H9 (cell line): Measurements from ENCODE around the gene ZNF648. TPM values are rescaled to one million over a fixed set of nuclear protein-coding genes. Genes with fewer than 3 reads are reported as not detected.

Source experiments
- DNase-seq: peaks from one replicate; pipeline ENCODE4 v3.0.0-alpha.2; 2017
- H2AFZ ChIP-seq: one replicate; pipeline ENCODE4 v1.6.1; 2013; ENCODE audit warnings: mild to moderate bottlenecking, low read length, control low read depth, moderate library complexity
- H2AK5ac ChIP-seq: 2 replicates; pipeline ENCODE4 v1.6.1; 2013; ENCODE audit warnings: low read length, control low read depth, mixed read lengths; ENCODE audit not compliant: insufficient read length
- H2BK120ac ChIP-seq: one replicate; pipeline ENCODE4 v1.6.1; 2013; ENCODE audit warnings: low read depth, mild to moderate bottlenecking, low read length, control low read depth, inconsistent platforms; ENCODE audit not compliant: poor library complexity, severe bottlenecking
- H2BK12ac ChIP-seq: 2 replicates; pipeline ENCODE4 v1.6.1; 2013; ENCODE audit warnings: low read length, control low read depth, mixed read lengths, low read depth; ENCODE audit not compliant: insufficient read length
- H2BK15ac ChIP-seq: 2 replicates; pipeline ENCODE4 v1.6.1; 2013; ENCODE audit warnings: low read depth, low read length, control low read depth
- H2BK20ac ChIP-seq: one replicate; pipeline ENCODE4 v1.6.1; 2013; ENCODE audit warnings: low read depth, mild to moderate bottlenecking, low read length, control low read depth, inconsistent platforms; ENCODE audit not compliant: poor library complexity, severe bottlenecking
- H2BK5ac ChIP-seq: 2 replicates; pipeline ENCODE4 v1.6.1; 2013; ENCODE audit warnings: low read length, control low read depth, mixed read lengths; ENCODE audit not compliant: insufficient read length
- H3K14ac ChIP-seq: 2 replicates; pipeline ENCODE4 v1.6.1; 2013; ENCODE audit warnings: low read length, control low read depth; ENCODE audit not compliant: insufficient read depth
- H3K18ac ChIP-seq: 2 replicates; pipeline ENCODE4 v1.6.1; 2013; ENCODE audit warnings: low read depth, mild to moderate bottlenecking, mixed read lengths, low read length, control low read depth; ENCODE audit not compliant: insufficient read length
- H3K23ac ChIP-seq: 2 replicates; pipeline ENCODE4 v1.6.1; 2013; ENCODE audit warnings: low read length, control low read depth, mixed read lengths, low read depth; ENCODE audit not compliant: insufficient read length
- H3K23me2 ChIP-seq: 2 replicates; pipeline ENCODE4 v1.6.1; 2013; ENCODE audit warnings: low read depth, mild to moderate bottlenecking, mixed read lengths, low read length, control low read depth; ENCODE audit not compliant: insufficient read length, poor library complexity, severe bottlenecking
- H3K27ac ChIP-seq: 2 replicates; pipeline ENCODE4 v1.5.1; 2013; ENCODE audit warnings: low read length, control low read depth, mixed read lengths, low read depth; ENCODE audit not compliant: insufficient read length
- H3K27me3 ChIP-seq: 2 replicates; pipeline ENCODE4 v1.6.1; 2013; ENCODE audit warnings: low read length, control low read depth, inconsistent platforms; ENCODE audit not compliant: insufficient read depth
- H3K4ac ChIP-seq: 2 replicates; pipeline ENCODE4 v1.6.1; 2013; ENCODE audit warnings: low read depth, mild to moderate bottlenecking, control low read depth, inconsistent platforms, low read length, moderate library complexity
- H3K4me1 ChIP-seq: 2 replicates; pipeline ENCODE4 v1.6.1; 2013; ENCODE audit warnings: low read length, control low read depth, inconsistent platforms; ENCODE audit not compliant: insufficient read depth
- H3K4me2 ChIP-seq: 2 replicates; pipeline ENCODE4 v1.6.1; 2013; ENCODE audit warnings: low read length, control low read depth, mixed read lengths; ENCODE audit not compliant: insufficient read length, insufficient read depth
- H3K56ac ChIP-seq: 2 replicates; pipeline ENCODE4 v1.6.1; 2013; ENCODE audit warnings: low read depth, mild to moderate bottlenecking, mixed read lengths, low read length, control low read depth; ENCODE audit not compliant: insufficient read length
- H3K79me1 ChIP-seq: 2 replicates; pipeline ENCODE4 v1.6.1; 2013; ENCODE audit warnings: low read depth, mild to moderate bottlenecking, moderate library complexity, low read length, control low read depth, inconsistent platforms; ENCODE audit not compliant: insufficient read depth, poor library complexity, severe bottlenecking
- H3K79me2 ChIP-seq: 2 replicates; pipeline ENCODE4 v1.6.1; 2013; ENCODE audit warnings: low read length, control low read depth, inconsistent platforms; ENCODE audit not compliant: insufficient read depth
- H3K9ac ChIP-seq: 2 replicates; pipeline ENCODE4 v1.6.1; 2013; ENCODE audit warnings: low read length, control low read depth, mixed read lengths; ENCODE audit not compliant: insufficient read length; ENCODE audit errors: extremely low read depth
- H3K9me3 ChIP-seq: one replicate; pipeline ENCODE4 v1.6.1; 2013; ENCODE audit warnings: low read depth, low read length, inconsistent platforms; ENCODE audit not compliant: control insufficient read depth
- H3T11ph ChIP-seq: one replicate; pipeline ENCODE4 v1.6.1; 2013; ENCODE audit warnings: mild to moderate bottlenecking, low read length, control low read depth, inconsistent platforms
- H4K20me1 ChIP-seq: one replicate; pipeline ENCODE4 v1.6.1; 2013; ENCODE audit not compliant: control insufficient read depth, insufficient read length, insufficient read depth
- H4K5ac ChIP-seq: 2 replicates; pipeline ENCODE4 v1.6.1; 2013; ENCODE audit warnings: low read depth, mild to moderate bottlenecking, mixed read lengths, low read length, control low read depth; ENCODE audit not compliant: insufficient read length
- H4K8ac ChIP-seq: replicated peaks from 2 replicates; pipeline ENCODE4 v1.6.1; 2013; ENCODE audit warnings: low read length, control low read depth, mixed read lengths, low read depth; ENCODE audit not compliant: insufficient read length
- H4K91ac ChIP-seq: 2 replicates; pipeline ENCODE4 v1.6.1; 2013; ENCODE audit warnings: low read depth, mild to moderate bottlenecking, moderate library complexity, mixed read lengths, low read length, control low read depth; ENCODE audit not compliant: insufficient read length
- H3K27ac Mint-ChIP-seq, 3 experiments: 2 replicates in 2 of 3; 3 replicates in 1 of 3; pipeline ENCODE4 v1.8.0; 2020 to 2021; ENCODE audit warnings: mixed read lengths in 3 of 3, mild to moderate bottlenecking in 1 of 3, moderate library complexity in 1 of 3
- H3K27me3 Mint-ChIP-seq: 2 replicates; pipeline ENCODE4 v1.8.0; 2021; ENCODE audit warnings: low read depth, mild to moderate bottlenecking, moderate library complexity, mixed read lengths
- H3K36me3 Mint-ChIP-seq, 3 experiments: 2 replicates in 2 of 3; 3 replicates in 1 of 3; pipeline ENCODE4 v1.8.0; 2020 to 2021; ENCODE audit warnings: low read depth in 3 of 3, mixed read lengths in 3 of 3; ENCODE audit not compliant: insufficient read depth in 1 of 3
- H3K4me1 Mint-ChIP-seq, 2 experiments: 2 replicates each; pipeline ENCODE4 v1.8.0; 2020; ENCODE audit warnings: mixed read lengths in 2 of 2
- H3K4me3 Mint-ChIP-seq, 2 experiments: 2 replicates in 1 of 2; 3 replicates in 1 of 2; pipeline ENCODE4 v1.8.0; 2020 to 2021; ENCODE audit warnings: mild to moderate bottlenecking in 2 of 2, mixed read lengths in 2 of 2, moderate library complexity in 1 of 2
- H3K9me3 Mint-ChIP-seq, 2 experiments: 2 replicates in 1 of 2; 3 replicates in 1 of 2; pipeline ENCODE4 v1.8.0; 2020; ENCODE audit warnings: mild to moderate bottlenecking in 2 of 2, mixed read lengths in 2 of 2, moderate library complexity in 1 of 2
- CTCF ChIP-seq: fragments of 200-600 bp; sonication (generic); conservative IDR thresholded peaks from 3 replicates; pipeline ENCODE4 v1.8.0; 2021; ENCODE audit warnings: antibody characterized with exemption, mild to moderate bottlenecking
- WGBS: extraction: QIAGEN DNeasy Blood & Tissue Kit; methylation state at CpG from one replicate; pipeline ENCODE4 v1.1.7; 2013; ENCODE audit warnings: missing lambda C conversion rate, low lambda C conversion rate, mixed read lengths; ENCODE audit not compliant: insufficient read length; ENCODE audit errors: extremely low coverage; 5-methylcytosine and 5-hydroxymethylcytosine counted together
- total RNA-seq: library from RNA; stranded (reverse); gene quantifications from 2 replicates; pipeline ENCODE4 v1.2.1, GENCODE V29; 2021

The ZNF648 gene
- total RNA-seq, 1 experiment from 2014 or later, result 1.4 TPM

GRCh38 chr1:182071924-182072323 is 10.4 kb upstream of the ZNF648 start:
- Mint-ChIP-seq H3K27ac (no peak overlapping the region), H3K4me1 (peaks cover 5% of the 10 kb centered on the region in 2 experiments), H3K36me3 (no peaks in the 10 kb centered on the region), H3K4me3 (no peak overlapping the region), H3K27me3 (peaks cover 22% of the 10 kb centered on the region), H3K9me3 (no peaks in the 10 kb centered on the region)
- H2BK20ac ChIP-seq, result no peak overlapping the region
- no peaks in the 10 kb centered on the region for H3K23me2 ChIP-seq
- no peaks in the 10 kb centered on the region for H3K79me1 ChIP-seq
- H3K27me3 ChIP-seq, result no peaks in the 10 kb centered on the region; the same call in 1 of the 2 replicates
- H4K8ac ChIP-seq, result no peak overlapping the region
- H3K79me2 ChIP-seq, result no peaks in the 10 kb centered on the region
- no peak overlapping the region for H2BK12ac ChIP-seq
- H3K14ac ChIP-seq, result no peak overlapping the region
- no peak overlapping the region for H3K23ac ChIP-seq
- H4K5ac ChIP-seq, result no peak overlapping the region
- H4K91ac ChIP-seq, result no peak overlapping the region
- no peaks in the 10 kb centered on the region for H4K20me1 ChIP-seq
- no peak overlapping the region for H3K4ac ChIP-seq
- H3K4me2 ChIP-seq, result no peak overlapping the region
- TF ChIP-seq CTCF, result no peak
- H2BK15ac ChIP-seq, result no peak overlapping the region
- H2AK5ac ChIP-seq, result no peak overlapping the region
- H3K4me1 ChIP-seq, result no peaks in the 10 kb centered on the region
- H3K27ac ChIP-seq, result no peak overlapping the region
- H3K9me3 ChIP-seq, result no peaks in the 10 kb centered on the region
- DNase-seq, result no peak
- H3T11ph ChIP-seq, result no peak overlapping the region
- H2BK5ac ChIP-seq, result no peak overlapping the region
- no CpG with 5 or more reads among the region's 4 CpGs for WGBS
- no peak overlapping the region for H3K9ac ChIP-seq
- no peak overlapping the region for H3K18ac ChIP-seq
- no peak overlapping the region for H2BK120ac ChIP-seq
- no peak overlapping the region for H3K56ac ChIP-seq
- H2AFZ ChIP-seq, result no peak overlapping the region
